ENCODE measurements around the gene RHOT2. TPM values are rescaled to one million over a fixed set of nuclear protein-coding genes. Genes with fewer than 3 reads are reported as not detected.

The RHOT2 gene
- total and polyA plus RNA-seq, 9 of the 15 experiments (the other 6 are each of a cell fraction or from before 2014, with no cell fraction given) = 5.0 to 373 (median 112) TPM

DNA sequence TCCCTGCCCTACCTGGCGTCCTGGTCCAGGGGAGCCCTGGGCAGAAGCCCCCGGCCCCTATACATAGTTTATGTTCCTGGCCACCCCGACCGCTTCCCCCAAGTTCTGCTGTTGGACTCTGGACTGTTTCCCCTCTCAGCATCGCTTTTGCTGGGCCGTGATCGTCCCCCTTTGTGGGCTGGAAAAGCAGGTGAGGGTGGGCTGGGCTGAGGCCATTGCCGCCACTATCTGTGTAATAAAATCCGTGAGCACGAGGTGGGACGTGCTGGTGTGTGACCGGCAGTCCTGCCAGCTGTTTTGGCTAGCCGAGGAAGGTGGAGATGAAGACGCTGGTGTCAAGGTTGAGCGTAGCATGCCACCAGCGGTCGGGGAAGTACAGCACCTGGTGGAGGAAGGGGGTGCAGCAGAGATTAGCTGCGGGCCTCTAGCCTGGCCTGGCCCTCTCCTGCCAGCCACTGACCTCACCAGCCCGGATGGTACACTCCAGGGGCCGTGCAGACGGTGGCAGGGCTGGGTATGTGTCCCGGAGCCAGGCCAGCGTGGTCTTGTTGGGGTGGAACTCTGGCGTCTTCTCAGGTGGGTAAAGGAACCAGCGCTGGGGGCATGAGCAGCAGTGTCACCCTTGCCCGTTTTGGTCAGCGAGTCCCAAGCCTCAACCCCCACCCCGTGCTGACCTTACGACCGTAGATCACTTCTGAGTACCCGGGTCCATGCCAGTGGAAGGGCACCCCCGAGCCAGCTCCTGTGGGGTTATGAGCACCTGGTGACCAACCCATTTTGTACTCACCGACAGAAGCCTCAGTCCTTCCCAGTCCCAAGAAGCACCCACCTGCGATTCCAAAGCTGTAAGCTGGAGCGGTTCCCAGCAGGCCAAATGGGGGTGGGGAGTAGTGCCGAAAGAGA lies 14.8 kb downstream of the RHOT2 start (continued):
- peak; percentile 64 for TF ChIP-seq POLR2G (IDR thresholded peaks at IDR 0.05; ENCODE audit: low read depth, low read length)
- TF ChIP-seq, protein P1, sequence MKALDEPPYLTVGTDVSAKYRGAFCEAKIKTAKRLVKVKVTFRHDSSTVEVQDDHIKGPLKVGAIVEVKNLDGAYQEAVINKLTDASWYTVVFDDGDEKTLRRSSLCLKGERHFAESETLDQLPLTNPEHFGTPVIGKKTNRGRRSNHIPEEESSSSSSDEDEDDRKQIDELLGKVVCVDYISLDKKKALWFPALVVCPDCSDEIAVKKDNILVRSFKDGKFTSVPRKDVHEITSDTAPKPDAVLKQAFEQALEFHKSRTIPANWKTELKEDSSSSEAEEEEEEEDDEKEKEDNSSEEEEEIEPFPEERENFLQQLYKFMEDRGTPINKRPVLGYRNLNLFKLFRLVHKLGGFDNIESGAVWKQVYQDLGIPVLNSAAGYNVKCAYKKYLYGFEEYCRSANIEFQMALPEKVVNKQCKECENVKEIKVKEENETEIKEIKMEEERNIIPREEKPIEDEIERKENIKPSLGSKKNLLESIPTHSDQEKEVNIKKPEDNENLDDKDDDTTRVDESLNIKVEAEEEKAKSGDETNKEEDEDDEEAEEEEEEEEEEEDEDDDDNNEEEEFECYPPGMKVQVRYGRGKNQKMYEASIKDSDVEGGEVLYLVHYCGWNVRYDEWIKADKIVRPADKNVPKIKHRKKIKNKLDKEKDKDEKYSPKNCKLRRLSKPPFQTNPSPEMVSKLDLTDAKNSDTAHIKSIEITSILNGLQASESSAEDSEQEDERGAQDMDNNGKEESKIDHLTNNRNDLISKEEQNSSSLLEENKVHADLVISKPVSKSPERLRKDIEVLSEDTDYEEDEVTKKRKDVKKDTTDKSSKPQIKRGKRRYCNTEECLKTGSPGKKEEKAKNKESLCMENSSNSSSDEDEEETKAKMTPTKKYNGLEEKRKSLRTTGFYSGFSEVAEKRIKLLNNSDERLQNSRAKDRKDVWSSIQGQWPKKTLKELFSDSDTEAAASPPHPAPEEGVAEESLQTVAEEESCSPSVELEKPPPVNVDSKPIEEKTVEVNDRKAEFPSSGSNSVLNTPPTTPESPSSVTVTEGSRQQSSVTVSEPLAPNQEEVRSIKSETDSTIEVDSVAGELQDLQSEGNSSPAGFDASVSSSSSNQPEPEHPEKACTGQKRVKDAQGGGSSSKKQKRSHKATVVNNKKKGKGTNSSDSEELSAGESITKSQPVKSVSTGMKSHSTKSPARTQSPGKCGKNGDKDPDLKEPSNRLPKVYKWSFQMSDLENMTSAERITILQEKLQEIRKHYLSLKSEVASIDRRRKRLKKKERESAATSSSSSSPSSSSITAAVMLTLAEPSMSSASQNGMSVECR (CRISPR knock-in tag; IDR thresholded peaks at IDR 0.05) = 0 out of 2 replicates have a peak, but pooled peaks have one; percentile 22
- TF ChIP-seq RBFOX2 (IDR thresholded peaks at IDR 0.05; ENCODE audit: low read depth, low read length) = peak; percentile 13
- no peak for TF ChIP-seq CREB1 (IDR thresholded peaks at IDR 0.05)
- no peak for TF ChIP-seq CREB1 (CRISPR knock-in tag; IDR thresholded peaks at IDR 0.05)
- TF ChIP-seq CBX1 (IDR thresholded peaks at IDR 0.05; ENCODE audit: low read depth) = peak; percentile 53; the same call in 1 of the 2 replicates
- no peak for TF ChIP-seq CHD7 (IDR thresholded peaks at IDR 0.05; ENCODE audit: low read depth, low read length)
- TF ChIP-seq SIRT6 (IDR thresholded peaks at IDR 0.05; ENCODE audit: low read depth, low read length) = no peak
- TF ChIP-seq TSC22D4 (tag; IDR thresholded peaks at IDR 0.05) = no peak

All from K562 (cell line).